ENCODE results near the gene CSTB.

DNA sequence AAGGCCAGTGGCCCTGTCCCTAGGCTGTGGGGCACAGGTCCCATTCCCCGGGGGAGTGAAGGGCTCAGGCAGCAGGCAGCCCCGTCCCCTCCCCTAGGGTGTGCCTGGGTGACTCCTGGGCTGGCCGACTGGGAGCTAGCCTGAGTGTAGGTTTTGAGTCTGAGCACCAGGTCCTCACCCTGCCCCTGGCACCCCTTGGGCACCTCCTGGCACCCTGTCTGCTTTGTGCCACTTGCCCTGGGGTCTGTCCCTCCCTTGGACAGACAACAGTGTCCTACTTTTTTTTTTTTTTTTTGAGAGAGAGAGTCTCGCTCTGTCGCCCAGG is 37.5 kb upstream of the CSTB start:
- TF ChIP-seq, protein P1, sequence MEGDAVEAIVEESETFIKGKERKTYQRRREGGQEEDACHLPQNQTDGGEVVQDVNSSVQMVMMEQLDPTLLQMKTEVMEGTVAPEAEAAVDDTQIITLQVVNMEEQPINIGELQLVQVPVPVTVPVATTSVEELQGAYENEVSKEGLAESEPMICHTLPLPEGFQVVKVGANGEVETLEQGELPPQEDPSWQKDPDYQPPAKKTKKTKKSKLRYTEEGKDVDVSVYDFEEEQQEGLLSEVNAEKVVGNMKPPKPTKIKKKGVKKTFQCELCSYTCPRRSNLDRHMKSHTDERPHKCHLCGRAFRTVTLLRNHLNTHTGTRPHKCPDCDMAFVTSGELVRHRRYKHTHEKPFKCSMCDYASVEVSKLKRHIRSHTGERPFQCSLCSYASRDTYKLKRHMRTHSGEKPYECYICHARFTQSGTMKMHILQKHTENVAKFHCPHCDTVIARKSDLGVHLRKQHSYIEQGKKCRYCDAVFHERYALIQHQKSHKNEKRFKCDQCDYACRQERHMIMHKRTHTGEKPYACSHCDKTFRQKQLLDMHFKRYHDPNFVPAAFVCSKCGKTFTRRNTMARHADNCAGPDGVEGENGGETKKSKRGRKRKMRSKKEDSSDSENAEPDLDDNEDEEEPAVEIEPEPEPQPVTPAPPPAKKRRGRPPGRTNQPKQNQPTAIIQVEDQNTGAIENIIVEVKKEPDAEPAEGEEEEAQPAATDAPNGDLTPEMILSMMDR (IDR thresholded peaks at IDR 0.05): no peak
- TF ChIP-seq POLR2A (IDR thresholded peaks at IDR 0.05): no peak

Data from adrenal gland (tissue), 5 donors.